Type B pancreatic cell (in vitro differentiated cells): ENCODE data around the gene MCUB. TPM values are rescaled to one million over a fixed set of nuclear protein-coding genes. Genes with fewer than 3 reads are reported as not detected.

Source experiments
- DNase-seq: peaks from one replicate; pipeline ENCODE4 v3.0.0; 2021; ENCODE audit warnings: mixed read lengths; ENCODE audit not compliant: unreplicated experiment; ENCODE audit errors: extremely low spot score
- H3K27ac Mint-ChIP-seq: 2 replicates; pipeline ENCODE4 v1.8.0; 2021; ENCODE audit warnings: mild to moderate bottlenecking, mixed read lengths
- H3K27me3 Mint-ChIP-seq: 2 replicates; pipeline ENCODE4 v1.8.0; 2021; ENCODE audit warnings: mixed read lengths
- H3K36me3 Mint-ChIP-seq: 2 replicates; pipeline ENCODE4 v1.8.0; 2021; ENCODE audit warnings: mixed read lengths
- H3K4me1 Mint-ChIP-seq: one replicate; pipeline ENCODE4 v1.8.0; 2021; ENCODE audit warnings: mixed read lengths; ENCODE audit not compliant: unreplicated experiment
- H3K4me3 Mint-ChIP-seq: 2 replicates; pipeline ENCODE4 v1.8.0; 2021; ENCODE audit warnings: mild to moderate bottlenecking, mixed read lengths
- H3K9me3 Mint-ChIP-seq: 2 replicates; pipeline ENCODE4 v1.8.0; 2021; ENCODE audit warnings: mixed read lengths
- CTCF ChIP-seq: fragments of 200-600 bp; sonication (generic); conservative IDR thresholded peaks from 2 replicates; pipeline ENCODE4 v1.5.0; 2021; ENCODE audit warnings: antibody characterized with exemption, mild to moderate bottlenecking
- total RNA-seq: library from RNA; stranded (reverse); gene quantifications from 2 replicates; pipeline ENCODE4 v1.2.1, GENCODE V29; 2021; ENCODE audit warnings: low replicate concordance

The MCUB gene
- total RNA-seq, 1 donor from 2014 or later: 10.1 TPM

- TF ChIP-seq CTCF: no peak
- H3K36me3 Mint-ChIP-seq: no peaks in the 10 kb centered on the region
- H3K27me3 Mint-ChIP-seq: no peaks in the 10 kb centered on the region
- no peak overlapping the region for H3K27ac Mint-ChIP-seq
- no peak overlapping the region for H3K4me3 Mint-ChIP-seq
- DNase-seq: no peak
- H3K9me3 Mint-ChIP-seq: no peaks in the 10 kb centered on the region
- no peaks in the 10 kb centered on the region for H3K4me1 Mint-ChIP-seq
These were observed 62.6 kb downstream of the MCUB start for GRCh38 chr4:109622626-109623025.

GRCh38 chr4:109624536-109624935 lies 64.5 kb downstream of the MCUB start:
- no peak overlapping the region for H3K27ac Mint-ChIP-seq
- no peaks in the 10 kb centered on the region for H3K36me3 Mint-ChIP-seq
- H3K4me3 Mint-ChIP-seq: no peak overlapping the region
- DNase-seq: no peak
- no peaks in the 10 kb centered on the region for H3K9me3 Mint-ChIP-seq
- no peaks in the 10 kb centered on the region for H3K4me1 Mint-ChIP-seq
- no peak for TF ChIP-seq CTCF
- no peaks in the 10 kb centered on the region for H3K27me3 Mint-ChIP-seq

- no peaks in the 10 kb centered on the region for H3K27me3 Mint-ChIP-seq
These were observed 67.3 kb downstream of the MCUB start for GRCh38 chr4:109627361-109627760.

GRCh38 chr4:109629775-109630174 lies 69.7 kb downstream of the MCUB start:
- Mint-ChIP-seq H3K9me3 (no peaks in the 10 kb centered on the region), H3K4me3 (no peak overlapping the region), H3K27ac (no peak overlapping the region), H3K4me1 (peaks cover 7% of the 10 kb centered on the region), H3K27me3 (no peaks in the 10 kb centered on the region), H3K36me3 (no peaks in the 10 kb centered on the region)
- no peak for TF ChIP-seq CTCF
- no peak for DNase-seq

More at GRCh38 chr4:109627361-109627760, 67.3 kb downstream of the MCUB start:
- no peaks in the 10 kb centered on the region for H3K36me3 Mint-ChIP-seq
- no peaks in the 10 kb centered on the region for H3K9me3 Mint-ChIP-seq
- DNase-seq: no peak
- H3K27ac Mint-ChIP-seq: no peak overlapping the region
- no peak for TF ChIP-seq CTCF
- H3K4me3 Mint-ChIP-seq: no peak overlapping the region
- H3K4me1 Mint-ChIP-seq: peaks cover 7% of the 10 kb centered on the region

GRCh38 chr4:109631532-109632108 lies 71.6 kb downstream of the MCUB start:
- H3K9me3 Mint-ChIP-seq: no peaks in the 10 kb centered on the region
- H3K4me1 Mint-ChIP-seq: peaks cover 7% of the 10 kb centered on the region
- no peaks in the 10 kb centered on the region for H3K27me3 Mint-ChIP-seq
- H3K4me3 Mint-ChIP-seq: no peak overlapping the region
- DNase-seq: no peak
- H3K36me3 Mint-ChIP-seq: no peaks in the 10 kb centered on the region
- H3K27ac Mint-ChIP-seq: no peak overlapping the region
- TF ChIP-seq CTCF: no peak

- no peak for TF ChIP-seq CTCF
- no peaks in the 10 kb centered on the region for H3K36me3 Mint-ChIP-seq
- DNase-seq: no peak
- H3K4me3 Mint-ChIP-seq: no peak overlapping the region
- H3K27ac Mint-ChIP-seq: no peak overlapping the region
- no peaks in the 10 kb centered on the region for H3K4me1 Mint-ChIP-seq
- peaks cover 19% of the 10 kb centered on the region for H3K9me3 Mint-ChIP-seq
- H3K27me3 Mint-ChIP-seq: no peaks in the 10 kb centered on the region
These were observed 80.6 kb downstream of the MCUB start for GRCh38 chr4:109640644-109641043.
